LoVo (cell line): ENCODE results near the gene MACROH2A2.

ENCODE experiments used
- DNase-seq: peaks from one replicate; pipeline ENCODE4 v3.0.0-alpha.2; 2016; ENCODE audit warnings: low spot score

Gene MACROH2A2

GRCh38 chr10:70130878-70131559 is 78.4 kb downstream of the MACROH2A2 start:
- DNase-seq: peak; percentile 63

- no peak for DNase-seq
Observed at GRCh38 chr10:70131560-70131937, 78.9 kb downstream of the MACROH2A2 start.

GRCh38 chr10:70132098-70133029 is 79.7 kb downstream of the MACROH2A2 start, which contains the start of gene AIFM2:
Gene AIFM2 (minus strand): TSS chr10:70132825. CDS start chr10:70124084, 8,741 bp downstream.
- peak; percentile 86 for DNase-seq

- DNase-seq: no peak
Observed at GRCh38 chr10:70135046-70135445, 82.4 kb downstream of the MACROH2A2 start.

GRCh38 chr10:70135684-70136083 is 83.0 kb downstream of the MACROH2A2 start:
- no peak for DNase-seq

GRCh38 chr10:70137135-70137534 is 84.5 kb downstream of the MACROH2A2 start:
- DNase-seq: no peak

DNA sequence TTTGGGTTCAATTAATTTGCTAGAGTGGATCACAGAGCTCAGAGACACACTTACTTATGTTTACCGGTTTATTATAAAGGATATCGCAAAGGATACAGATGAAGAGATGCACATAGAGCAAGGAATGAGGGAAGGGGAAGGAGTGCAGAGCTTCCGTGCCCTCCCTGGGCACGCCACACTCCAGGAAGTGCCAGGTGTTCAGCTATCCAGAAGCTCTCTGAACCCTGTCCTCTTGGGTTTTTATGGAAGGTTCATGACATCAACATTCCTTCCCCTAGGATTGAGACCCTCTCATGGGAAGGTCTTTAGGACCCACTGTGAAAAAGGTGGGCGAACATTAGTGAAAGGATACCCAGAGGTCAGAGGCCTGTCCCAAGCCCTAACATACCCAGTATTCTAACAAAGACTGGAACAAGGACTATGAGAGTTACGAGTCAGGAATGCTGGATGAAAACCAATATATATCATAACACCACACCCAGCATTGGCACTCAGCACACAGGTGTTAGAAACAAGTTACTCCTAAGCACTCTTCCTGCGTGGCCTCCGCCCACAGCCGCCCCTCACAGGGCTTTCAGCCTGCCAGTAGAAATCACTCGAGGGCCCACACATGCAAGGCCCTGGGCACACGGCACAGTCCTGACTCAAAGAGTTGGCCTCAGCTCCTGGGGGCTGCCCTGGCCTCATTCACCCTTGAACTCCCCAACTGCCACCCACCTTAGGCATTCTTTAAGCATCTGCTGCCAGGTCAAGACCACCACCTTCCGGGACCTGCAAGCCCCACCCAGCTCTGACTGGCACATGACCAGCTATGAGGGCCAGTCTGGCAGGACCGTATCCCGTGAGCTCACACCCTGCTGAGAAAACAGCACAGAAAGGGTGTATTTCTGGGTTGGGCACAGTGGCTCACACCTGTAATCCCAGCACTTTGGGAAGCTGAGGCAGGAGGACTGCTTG is 85.6 kb downstream of the MACROH2A2 start:
- peak; percentile 77 for DNase-seq

- DNase-seq: no peak
Observed at GRCh38 chr10:70139151-70139996, 86.7 kb downstream of the MACROH2A2 start.

GRCh38 chr10:70139997-70140250 is 87.3 kb downstream of the MACROH2A2 start:
- DNase-seq: no peak

DNA sequence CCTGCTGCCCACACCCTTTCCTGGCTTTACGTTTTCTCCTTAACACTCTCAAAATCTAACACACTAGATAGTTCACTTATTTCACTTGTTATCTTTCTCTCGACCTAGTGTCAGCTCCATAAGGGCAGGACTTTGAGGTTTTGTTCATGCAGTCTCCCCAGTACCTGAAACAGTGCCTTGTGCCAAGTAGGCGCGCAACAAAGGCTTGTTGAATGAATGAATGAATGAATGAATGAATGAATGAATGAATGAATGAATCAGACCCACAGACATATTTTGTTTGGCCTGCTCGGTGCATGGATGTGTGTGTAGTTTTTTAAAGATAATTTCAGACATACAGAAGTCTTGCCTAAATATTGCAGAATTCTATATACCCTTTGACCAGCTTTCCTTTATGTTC is 87.7 kb downstream of the MACROH2A2 start:
- no peak for DNase-seq

- no peak for DNase-seq
Observed at GRCh38 chr10:70142555-70142954, 89.9 kb downstream of the MACROH2A2 start.

DNA sequence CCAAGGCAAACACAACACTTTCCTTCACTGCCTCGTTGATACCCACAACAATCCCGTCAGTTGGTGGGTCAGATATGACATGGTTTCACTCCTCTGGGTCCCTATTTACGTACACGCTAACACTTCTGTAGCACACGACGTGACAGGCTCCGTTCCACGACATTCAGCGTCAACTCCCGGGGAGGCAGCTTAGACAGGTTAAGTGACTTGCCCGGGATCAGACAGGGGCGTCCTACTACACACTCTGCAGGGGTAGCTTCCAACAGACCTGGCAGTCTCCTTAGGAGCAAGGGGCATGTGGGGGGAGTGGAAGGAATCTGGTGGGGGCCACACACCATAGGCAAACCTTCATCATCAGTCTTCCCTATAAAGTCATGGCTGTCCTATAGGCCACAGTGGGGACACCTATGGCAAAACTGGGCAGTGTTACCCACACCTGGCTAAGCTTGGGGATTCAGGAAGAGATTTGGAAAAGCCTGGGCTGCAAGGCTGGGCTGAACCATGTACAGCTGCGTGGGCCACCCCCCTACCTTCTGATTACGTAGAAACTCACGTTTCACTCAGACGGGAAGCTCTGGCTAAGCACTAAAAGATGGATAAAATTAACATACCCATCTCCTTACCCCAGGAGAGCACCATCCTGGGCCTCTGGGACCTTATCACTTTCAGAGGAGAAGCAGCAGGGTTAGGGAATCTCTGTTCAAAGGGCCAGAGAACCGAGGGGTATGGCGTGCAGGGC is 91.9 kb downstream of the MACROH2A2 start:
- DNase-seq: no peak

DNA sequence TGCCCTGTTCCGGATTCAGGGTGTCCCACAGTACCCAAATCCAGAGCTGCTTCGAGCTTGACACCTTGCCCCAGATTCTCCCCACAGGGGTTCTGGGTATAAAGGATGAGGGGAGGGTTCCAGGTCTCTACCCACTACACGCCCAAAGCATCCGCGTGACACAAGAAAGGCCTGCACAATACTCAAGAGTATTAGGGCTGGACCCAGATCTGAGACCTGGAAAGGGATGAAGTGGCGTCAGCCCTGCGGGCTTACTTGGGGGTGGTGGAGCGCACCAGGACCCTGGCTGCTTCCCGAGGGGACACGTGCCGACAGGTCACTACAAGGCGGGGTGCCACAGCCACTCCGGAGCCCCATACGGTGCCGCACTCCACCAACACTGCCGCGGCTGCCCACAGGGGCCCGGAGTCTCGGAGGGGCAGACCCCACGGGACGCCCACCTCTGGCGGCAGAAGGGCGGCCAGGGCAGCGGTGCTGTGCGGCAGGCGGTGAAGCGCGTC is 92.6 kb downstream of the MACROH2A2 start:
- peak; percentile 7 for DNase-seq

DNA sequence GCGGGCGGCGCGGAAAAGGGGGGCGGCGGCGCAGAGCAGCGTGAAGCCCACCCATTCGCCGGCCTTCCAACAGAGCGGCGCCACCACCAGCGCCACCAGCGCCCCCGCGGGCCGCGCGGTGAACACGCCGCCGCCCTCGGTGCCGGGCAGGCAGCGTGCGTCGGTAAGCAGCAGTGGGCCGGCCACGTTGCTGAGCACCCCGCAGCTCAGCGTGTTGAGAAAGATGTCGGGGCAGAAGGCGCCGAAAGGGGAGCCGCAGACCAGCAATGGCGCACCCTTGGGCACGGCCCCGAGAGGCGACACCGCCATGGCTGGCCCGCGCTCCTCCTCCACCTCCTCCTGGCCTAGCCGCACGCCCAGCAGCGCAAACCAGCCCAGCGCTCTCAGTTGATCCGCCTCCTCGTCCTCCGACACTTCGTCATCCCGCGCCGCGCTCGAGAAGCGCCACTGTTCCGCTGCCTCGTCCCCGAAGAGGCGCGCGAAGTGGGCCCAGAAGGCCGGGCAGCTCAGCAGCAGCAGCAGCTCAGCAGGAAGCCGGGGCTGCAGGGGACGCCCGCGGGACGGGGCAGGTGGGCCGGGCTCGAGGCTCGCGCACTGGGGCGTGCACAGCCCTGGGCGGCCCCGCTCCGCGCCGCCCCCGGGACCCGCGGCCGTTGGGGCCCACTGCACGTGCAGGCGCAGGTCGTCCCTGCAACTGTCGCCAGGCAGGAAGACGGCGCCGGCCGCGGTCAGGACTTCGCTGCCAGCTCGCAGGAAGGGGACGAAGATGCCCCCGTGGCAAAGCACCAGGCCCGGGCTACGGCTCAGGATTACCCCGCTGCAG is 93.2 kb downstream of the MACROH2A2 start:
- DNase-seq: peak; percentile 60

GRCh38 chr10:70146489-70147258 is 94.0 kb downstream of the MACROH2A2 start, which contains the start of gene TYSND1:
Gene TYSND1 (minus strand): TSS chr10:70146700. CDS start chr10:70146586, 114 bp downstream.
- DNase-seq: peak; percentile 98

DNA sequence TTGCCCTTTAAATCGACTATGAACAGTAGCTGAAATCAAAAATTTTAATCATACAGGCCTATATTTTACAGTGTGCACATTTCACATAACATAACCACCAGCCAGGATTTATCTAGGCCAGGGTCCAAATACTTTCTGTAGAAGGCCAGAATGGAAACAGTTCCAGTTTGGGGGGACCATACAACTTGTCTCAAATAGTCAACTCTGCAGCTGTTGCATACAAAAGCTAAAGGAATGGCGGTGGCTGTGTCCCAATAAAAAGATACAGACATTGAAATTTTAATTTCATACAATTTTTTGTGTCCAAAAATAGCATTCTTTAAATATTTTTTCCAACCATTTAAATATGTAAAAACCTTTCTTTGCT is 94.6 kb downstream of the MACROH2A2 start:
- DNase-seq: no peak

DNA sequence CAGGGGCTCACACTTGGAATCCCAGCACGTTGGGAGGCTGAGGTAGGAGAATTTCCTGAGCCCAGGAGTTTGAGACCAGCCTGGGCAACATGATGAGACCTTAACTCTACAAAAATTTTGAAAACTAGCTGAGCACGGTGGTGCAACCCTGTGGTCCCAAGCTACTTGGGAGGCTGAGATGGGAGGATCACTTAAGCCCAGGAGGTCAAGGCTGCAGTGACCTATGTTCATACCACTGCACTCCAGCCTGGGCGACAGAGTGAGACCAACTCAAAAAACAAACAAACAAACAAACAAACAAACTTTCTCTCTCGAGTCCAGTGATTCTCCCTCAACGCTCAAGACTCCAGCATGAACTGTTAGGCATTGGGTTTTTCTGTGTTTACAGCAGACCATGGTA is 95.9 kb downstream of the MACROH2A2 start:
- no peak for DNase-seq

DNA sequence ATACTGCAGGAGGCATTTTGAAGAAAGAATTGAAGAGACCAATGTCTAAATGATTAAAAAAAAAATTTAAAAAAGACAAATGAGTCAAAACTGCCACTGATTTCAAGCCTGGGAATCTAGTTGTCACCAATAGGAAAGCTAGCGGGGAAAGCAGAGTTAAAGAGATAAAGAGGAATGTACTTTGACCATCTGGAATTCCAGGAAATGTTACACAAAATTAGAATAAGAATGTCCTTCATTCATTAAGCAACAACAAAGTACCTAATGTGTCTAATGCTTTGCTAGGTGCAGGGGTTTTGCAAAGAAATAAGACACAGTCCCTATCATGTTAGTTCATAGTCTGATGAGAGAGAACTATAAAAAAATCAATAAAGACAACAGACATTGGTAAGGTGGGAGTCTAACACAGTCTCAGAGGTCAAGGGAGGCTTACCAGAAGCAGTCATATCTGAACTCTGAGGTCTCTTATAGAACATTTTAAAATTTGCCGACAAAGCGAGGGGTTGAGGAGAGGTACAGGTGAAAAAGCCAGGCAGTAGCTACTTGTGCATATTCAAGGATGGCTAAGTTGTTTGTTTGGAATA is 102.7 kb downstream of the MACROH2A2 start:
- no peak for DNase-seq
